Fibroblast of lung (primary cell): ENCODE results near the gene SACM1L. TPM values are rescaled to one million over a fixed set of nuclear protein-coding genes. Genes with fewer than 3 reads are reported as not detected.
"Not testable (repeated sequence)": the region's sequence is repeated elsewhere in the genome, so short reads cannot be mapped to it uniquely, and the experiment has no call there.

ENCODE experiments used
- DNase-seq, 2 donors: peaks; one replicate each; pipeline versions ENCODE4 v3.0.0 to v3.0.0-alpha.2; 2010; ENCODE audit warnings: low read depth in 2 of 2
- H2AFZ ChIP-seq: 2 replicates; pipeline ENCODE4 v1.5.1; 2012; ENCODE audit warnings: low read length, control low read depth, inconsistent platforms
- H3K27ac ChIP-seq: 2 replicates; pipeline ENCODE4 v1.5.1; 2011; ENCODE audit warnings: low read length, control low read depth; ENCODE audit not compliant: insufficient read depth
- H3K27me3 ChIP-seq: 2 replicates; pipeline ENCODE4 v1.5.1; 2011; ENCODE audit warnings: mild to moderate bottlenecking, low read length; ENCODE audit not compliant: control insufficient read depth, insufficient read depth
- H3K36me3 ChIP-seq: 2 replicates; pipeline ENCODE4 v1.5.1; 2011; ENCODE audit warnings: low read length; ENCODE audit not compliant: control insufficient read depth, insufficient read depth
- H3K4me1 ChIP-seq: 2 replicates; pipeline ENCODE4 v1.5.1; 2011; ENCODE audit warnings: low read length; ENCODE audit not compliant: control insufficient read depth, insufficient read depth; ENCODE audit errors: extremely low read depth
- H3K4me2 ChIP-seq: 2 replicates; pipeline ENCODE4 v1.5.1; 2011; ENCODE audit warnings: low read length, control low read depth; ENCODE audit not compliant: insufficient read depth; ENCODE audit errors: extremely low read depth
- H3K4me3 ChIP-seq, 4 experiments: fragments of 200-600 bp in 1 of 4; sonication (generic) in 1 of 4; replicated peaks in 1 of 4; 2 replicates each; pipeline ENCODE4 v1.5.1; 2011 to 2016; ENCODE audit warnings: low read length in 4 of 4, low read depth in 3 of 4, mild to moderate bottlenecking in 3 of 4, control low read depth in 2 of 4, inconsistent platforms in 1 of 4, mixed read lengths in 1 of 4; ENCODE audit not compliant: insufficient read depth in 1 of 4; ENCODE audit errors: control extremely low read depth in 1 of 4
- H3K79me2 ChIP-seq: 2 replicates; pipeline ENCODE4 v1.5.1; 2012; ENCODE audit warnings: mild to moderate bottlenecking, low read length, inconsistent platforms; ENCODE audit not compliant: control insufficient read depth, insufficient read depth
- H3K9ac ChIP-seq: 2 replicates; pipeline ENCODE4 v1.5.1; 2011; ENCODE audit warnings: mild to moderate bottlenecking, low read length, control low read depth; ENCODE audit not compliant: insufficient read depth
- H3K9me3 ChIP-seq: 2 replicates; pipeline ENCODE4 v1.5.1; 2012; ENCODE audit warnings: low read depth, low read length; ENCODE audit not compliant: control insufficient read depth, insufficient read depth
- H4K20me1 ChIP-seq: 2 replicates; pipeline ENCODE4 v1.5.1; 2011; ENCODE audit warnings: low read length; ENCODE audit not compliant: control insufficient read depth, insufficient read depth; ENCODE audit errors: extremely low read depth
- EZH2 ChIP-seq: IDR thresholded peaks from 2 replicates; pipeline ENCODE4 v1.5.1; 2012; ENCODE audit warnings: low read length, control low read depth, mild to moderate bottlenecking; ENCODE audit errors: missing control alignments
- polyA plus RNA-seq, 2 donors: library from polyadenylated mRNA; depleted of rRNA in 1 of 2; stranded (reverse) in 1 of 2; unstranded in 1 of 2; fragments of >200 nt; gene quantifications; 2 replicates each; pipeline ENCODE4 v1.2.1, GENCODE V29; 2011 to 2012; ENCODE audit warnings: missing spikeins in 1 of 2
- total RNA-seq: library from RNA; depleted of rRNA; stranded (reverse); fragments of >200 nt; gene quantifications from 2 replicates; pipeline ENCODE4 v1.2.1, GENCODE V29; 2014
- TF ChIP-seq, protein P1 (sequence below), 2 donors: IDR thresholded peaks in 1 of 2; conservative IDR thresholded peaks in 1 of 2; 1 replicate in 1 of 2; 2 replicates in 1 of 2; pipeline ENCODE4 v1.5.1; 2011 to 2012; ENCODE audit warnings: low read length in 2 of 2, control low read depth in 1 of 2, inconsistent platforms in 1 of 2, low read depth in 1 of 2, mild to moderate bottlenecking in 1 of 2

The SACM1L gene
- total and polyA plus RNA-seq, 2 donors (not counting 1 experiment from before 2014, with no cell fraction given), result 33.3 to 41.8 TPM

DNA sequence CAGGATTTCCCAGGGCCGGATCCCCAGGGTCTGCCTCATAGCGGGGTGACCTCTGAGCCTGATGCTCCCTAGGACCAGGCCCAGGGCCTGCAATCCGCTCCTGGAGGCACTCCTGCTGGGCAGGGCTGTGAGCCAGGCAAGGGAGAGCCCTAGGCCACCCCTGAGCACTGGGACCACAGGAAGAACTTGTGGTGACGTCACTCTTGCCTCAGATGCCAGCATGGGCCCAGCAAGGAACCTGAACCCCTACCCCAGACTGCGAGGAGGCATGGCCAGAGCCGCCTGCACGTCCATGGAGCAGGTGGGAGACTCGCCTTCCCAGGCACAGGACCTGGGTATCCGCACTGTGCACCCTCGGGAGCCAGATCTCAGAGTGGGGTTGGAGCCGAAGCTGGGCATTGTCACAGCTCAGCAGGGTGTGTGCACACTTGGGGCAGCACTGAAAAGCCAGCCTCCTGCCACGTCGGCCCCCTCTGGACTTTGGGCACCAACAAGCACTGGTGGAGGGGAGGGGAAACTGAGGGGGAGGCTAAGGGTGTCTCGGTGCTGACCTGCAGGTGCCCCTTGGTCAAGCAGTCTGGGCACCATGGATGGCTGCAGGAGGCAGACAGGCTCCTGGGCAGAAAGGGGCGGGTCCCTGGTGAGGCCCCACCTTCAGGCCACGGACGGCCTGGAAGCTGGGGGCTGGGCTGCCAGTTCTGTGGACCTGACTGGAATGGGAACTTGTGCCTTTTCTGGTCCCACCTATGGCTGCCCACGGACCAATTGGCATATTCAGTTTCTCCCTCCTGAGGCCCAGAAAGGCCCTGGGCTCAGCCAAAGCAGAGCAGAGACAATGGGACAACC lies 57.8 kb downstream of the SACM1L start:
- Histone ChIP-seq H3K4me2 (no peak overlapping the region), H3K9me3 (no peaks in the 10 kb centered on the region), H3K27me3 (no peaks in the 10 kb centered on the region), H2AFZ (no peak overlapping the region), H3K4me1 (no peaks in the 10 kb centered on the region), H3K27ac (no peak overlapping the region), H3K79me2 (no peaks in the 10 kb centered on the region), H3K36me3 (peaks cover 8% of the 10 kb centered on the region), H3K4me3 (no peak overlapping the region), H4K20me1 (no peaks in the 10 kb centered on the region), H3K9ac (no peak overlapping the region)
- DNase-seq, result no peak
- TF ChIP-seq EZH2, result no peak
- TF ChIP-seq, protein P1, sequence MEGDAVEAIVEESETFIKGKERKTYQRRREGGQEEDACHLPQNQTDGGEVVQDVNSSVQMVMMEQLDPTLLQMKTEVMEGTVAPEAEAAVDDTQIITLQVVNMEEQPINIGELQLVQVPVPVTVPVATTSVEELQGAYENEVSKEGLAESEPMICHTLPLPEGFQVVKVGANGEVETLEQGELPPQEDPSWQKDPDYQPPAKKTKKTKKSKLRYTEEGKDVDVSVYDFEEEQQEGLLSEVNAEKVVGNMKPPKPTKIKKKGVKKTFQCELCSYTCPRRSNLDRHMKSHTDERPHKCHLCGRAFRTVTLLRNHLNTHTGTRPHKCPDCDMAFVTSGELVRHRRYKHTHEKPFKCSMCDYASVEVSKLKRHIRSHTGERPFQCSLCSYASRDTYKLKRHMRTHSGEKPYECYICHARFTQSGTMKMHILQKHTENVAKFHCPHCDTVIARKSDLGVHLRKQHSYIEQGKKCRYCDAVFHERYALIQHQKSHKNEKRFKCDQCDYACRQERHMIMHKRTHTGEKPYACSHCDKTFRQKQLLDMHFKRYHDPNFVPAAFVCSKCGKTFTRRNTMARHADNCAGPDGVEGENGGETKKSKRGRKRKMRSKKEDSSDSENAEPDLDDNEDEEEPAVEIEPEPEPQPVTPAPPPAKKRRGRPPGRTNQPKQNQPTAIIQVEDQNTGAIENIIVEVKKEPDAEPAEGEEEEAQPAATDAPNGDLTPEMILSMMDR (conservative IDR thresholded peaks at IDR 0.05 in 1 of 2, IDR thresholded peaks at IDR 0.05 in 1 of 2; ENCODE audit: low read depth in 1 of 2, low read length in 2 of 2), result no peak

DNA sequence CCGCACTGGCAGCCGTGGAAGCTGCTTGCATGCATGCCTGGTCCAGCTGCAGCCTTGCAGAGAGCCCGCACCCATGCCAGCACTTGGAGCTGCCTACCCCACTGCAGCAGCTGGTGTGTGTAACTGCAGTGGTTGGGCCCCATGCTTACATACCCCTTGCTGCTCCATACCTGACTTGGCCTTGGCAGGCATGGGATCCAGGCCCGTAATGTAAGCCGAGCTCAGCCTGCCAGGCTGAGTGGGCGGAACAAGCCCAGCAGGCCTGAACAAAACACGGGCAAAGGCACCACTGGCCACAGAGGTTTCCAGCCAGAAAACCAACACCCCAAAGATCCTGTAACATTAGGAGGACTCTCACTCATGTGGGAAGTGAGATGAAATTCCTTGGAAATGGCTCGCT lies 58.9 kb downstream of the SACM1L start:
- H3K4me1 ChIP-seq, result no peaks in the 10 kb centered on the region
- no peaks in the 10 kb centered on the region for H3K79me2 ChIP-seq
- TF ChIP-seq, protein P1 (conservative IDR thresholded peaks at IDR 0.05 in 1 of 2, IDR thresholded peaks at IDR 0.05 in 1 of 2; ENCODE audit: low read depth in 1 of 2, low read length in 2 of 2), result no peak
- no peak for TF ChIP-seq EZH2
- peak in 1 of 2 donors; percentile 7 for DNase-seq
- no peaks in the 10 kb centered on the region for H4K20me1 ChIP-seq
- H3K4me3 ChIP-seq, result no peak overlapping the region
- H3K27me3 ChIP-seq, result no peaks in the 10 kb centered on the region
- no peak overlapping the region for H3K9ac ChIP-seq
- peaks cover 6% of the 10 kb centered on the region for H3K36me3 ChIP-seq
- H2AFZ ChIP-seq, result no peak overlapping the region
- H3K9me3 ChIP-seq, result no peaks in the 10 kb centered on the region
- no peak overlapping the region for H3K27ac ChIP-seq
- H3K4me2 ChIP-seq, result no peak overlapping the region

DNA sequence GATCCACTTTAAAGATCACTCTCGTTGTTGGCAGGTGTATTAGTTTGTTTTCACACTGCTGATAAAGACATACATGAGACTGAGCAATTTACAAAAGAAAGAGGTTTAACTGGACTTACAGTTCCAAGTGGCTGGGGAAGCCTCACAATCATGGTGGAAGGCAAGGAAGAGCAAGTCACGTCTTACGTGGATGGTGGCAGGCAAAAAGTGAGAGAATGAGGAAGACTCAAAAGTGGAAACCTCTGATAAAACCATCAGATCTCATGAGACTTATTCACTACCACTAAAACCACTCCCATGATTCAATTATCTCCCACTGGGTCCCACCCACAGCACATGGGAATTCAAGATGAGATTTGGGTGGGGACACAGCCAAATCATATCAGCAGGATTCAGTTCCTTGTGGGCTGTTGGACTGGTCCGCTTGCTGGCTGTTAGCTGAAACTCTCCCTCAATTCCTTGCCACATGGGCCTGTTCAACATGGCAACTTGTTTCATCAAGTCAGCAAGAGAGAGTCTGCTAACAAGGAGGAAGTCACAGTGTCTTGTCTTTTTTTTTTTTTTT lies 59.9 kb downstream of the SACM1L start:
- not testable (repeated sequence) for H3K79me2 ChIP-seq, H3K4me3 ChIP-seq, H3K4me2 ChIP-seq, DNase-seq, H3K9me3 ChIP-seq, H3K36me3 ChIP-seq, H3K27me3 ChIP-seq, H3K4me1 ChIP-seq, H3K9ac ChIP-seq, H4K20me1 ChIP-seq, H3K27ac ChIP-seq, H2AFZ ChIP-seq
